Esophagus (tissue), 2 donors: ENCODE measurements around the gene FLVCR1. TPM values are rescaled to one million over a fixed set of nuclear protein-coding genes. Genes with fewer than 3 reads are reported as not detected.

Source experiments
- H3K27ac ChIP-seq, 2 donors: one replicate each; pipeline ENCODE4 v1.5.1; 2013; ENCODE audit warnings: low read depth in 2 of 2, mild to moderate bottlenecking in 2 of 2, inconsistent platforms in 1 of 2, low read length in 1 of 2, moderate library complexity in 1 of 2
- H3K27me3 ChIP-seq, 2 donors: one replicate each; pipeline ENCODE4 v1.6.1; 2013; ENCODE audit warnings: low read length in 2 of 2, control low read depth in 1 of 2, mild to moderate bottlenecking in 1 of 2; ENCODE audit not compliant: insufficient read depth in 2 of 2, control insufficient read depth in 1 of 2
- H3K36me3 ChIP-seq, 2 donors: one replicate each; pipeline ENCODE4 v1.6.1; 2013; ENCODE audit warnings: low read length in 1 of 2; ENCODE audit not compliant: control insufficient read depth in 2 of 2, insufficient read depth in 2 of 2
- H3K4me1 ChIP-seq, 2 donors: one replicate each; pipeline ENCODE4 v1.6.1; 2013; ENCODE audit warnings: low read length in 1 of 2; ENCODE audit not compliant: control insufficient read depth in 2 of 2, insufficient read depth in 2 of 2
- H3K4me3 ChIP-seq, 2 donors: one replicate each; pipeline ENCODE4 v1.5.1; 2013; ENCODE audit warnings: low read length in 2 of 2, mild to moderate bottlenecking in 2 of 2, low read depth in 1 of 2, moderate library complexity in 1 of 2
- H3K9me3 ChIP-seq, 2 donors: one replicate each; pipeline ENCODE4 v1.6.1; 2013; ENCODE audit warnings: mild to moderate bottlenecking in 2 of 2, low read depth in 1 of 2, low read length in 1 of 2, moderate library complexity in 1 of 2; ENCODE audit not compliant: control insufficient read depth in 2 of 2, insufficient read depth in 1 of 2
- WGBS, 2 donors: extraction: QIAGEN DNeasy Blood & Tissue Kit; methylation state at CpG; one replicate each; pipeline ENCODE4 v1.1.7; 2013; 5-methylcytosine and 5-hydroxymethylcytosine counted together
- polyA plus RNA-seq, 2 donors: library from polyadenylated mRNA; stranded (reverse); fragments of 200-250 nt; gene quantifications; one replicate each; pipeline ENCODE4 v1.2.3, GENCODE V29; 2013
- donor health status: healthy with polysubstance abuse.
- donor health status: Bipolar disorder and iron deficiency.

The FLVCR1 gene
- 1 to 10 TPM; 1.6 to 2.1 TPM for polyA plus RNA-seq

DNA sequence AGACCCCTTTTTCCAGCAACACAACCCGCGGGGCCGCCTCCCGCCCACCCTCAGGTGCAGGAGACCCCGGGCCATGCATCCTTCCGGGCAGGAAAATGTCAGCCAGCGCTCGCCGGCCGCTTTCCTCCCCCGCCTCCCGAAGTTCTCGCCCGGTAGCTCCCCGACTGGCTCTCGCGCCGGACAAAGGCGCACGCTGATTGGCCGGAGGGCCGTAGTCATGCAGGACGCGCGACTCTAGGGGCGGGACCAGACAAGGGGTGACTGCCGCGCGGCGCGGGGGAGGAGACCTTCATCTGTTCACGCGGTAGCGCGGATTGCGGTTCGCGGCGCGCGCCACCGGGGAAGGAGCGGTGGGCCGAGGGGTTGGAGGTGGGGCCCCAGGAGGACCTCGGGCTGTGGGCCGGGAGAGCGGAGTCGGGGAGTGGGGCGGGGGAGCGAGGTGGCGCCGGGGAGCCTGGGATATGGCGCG is at the start of gene FLVCR1:
Gene FLVCR1, plus strand, starts transcription at position 284 of the 469 bp plus-strand sequence. Its CDS starts 178 bp downstream, at position 462.
- peak within 1 kb of the TSS; percentile 80 to 88 for H3K4me3 ChIP-seq
- H3K27me3 ChIP-seq, result no peaks in the 10 kb centered on the region
- 0% methylated on average over 46 to 54 of the region's 54 CpGs for WGBS, 2 donors
- peaks cover 3% of the 10 kb centered on the region in 2 donors for H3K4me1 ChIP-seq
- no peaks in the 10 kb centered on the region for H3K36me3 ChIP-seq
- H3K27ac ChIP-seq, result peak within 1 kb of the TSS; percentile 74 to 86
- no peaks in the 10 kb centered on the region for H3K9me3 ChIP-seq

DNA sequence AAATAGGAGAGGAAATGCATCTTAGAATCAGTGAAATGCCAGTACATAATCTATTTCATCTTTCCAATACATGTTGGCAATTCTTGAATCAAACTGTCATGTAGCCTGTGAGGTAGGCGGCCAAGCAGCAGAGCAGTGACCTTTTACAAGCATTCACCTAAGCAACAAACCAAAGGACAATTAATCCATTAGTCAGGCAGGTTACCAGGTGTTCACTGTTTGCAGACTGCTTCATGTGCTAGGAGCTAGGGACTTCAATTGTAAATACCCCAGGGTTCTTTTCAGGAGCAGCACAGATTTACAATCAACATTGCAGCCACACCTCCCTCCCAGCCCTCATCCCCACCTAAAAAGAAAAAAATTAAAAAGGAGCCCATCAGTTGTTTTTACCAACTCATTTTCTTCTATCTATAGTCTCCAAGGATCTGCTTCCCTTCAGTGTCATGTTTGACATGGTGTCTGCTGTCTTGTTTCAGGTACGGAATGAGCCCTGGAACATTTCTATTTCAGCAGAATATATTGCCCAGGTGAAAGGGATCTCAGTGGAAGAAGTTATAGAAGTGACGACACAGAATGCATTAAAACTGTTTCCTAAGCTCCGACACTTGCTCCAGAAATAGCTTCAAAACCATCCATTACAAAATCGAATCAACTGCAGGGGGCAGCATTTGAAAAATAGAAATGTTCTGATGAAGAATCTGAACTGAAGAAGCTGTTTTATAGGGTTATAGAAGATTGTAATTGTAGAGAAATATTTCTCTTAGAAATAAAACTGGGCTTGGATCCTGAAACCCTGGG is 43.3 kb upstream of the FLVCR1 start:
- Histone ChIP-seq H3K27ac (no peak overlapping the region), H3K9me3 (no peaks in the 10 kb centered on the region), H3K36me3 (no peaks in the 10 kb centered on the region), H3K4me1 (no peaks in the 10 kb centered on the region), H3K4me3 (no peak overlapping the region), H3K27me3 (no peaks in the 10 kb centered on the region)
- 57 to 64% methylated on average over 5 of the region's 5 CpGs for WGBS, 2 donors

DNA sequence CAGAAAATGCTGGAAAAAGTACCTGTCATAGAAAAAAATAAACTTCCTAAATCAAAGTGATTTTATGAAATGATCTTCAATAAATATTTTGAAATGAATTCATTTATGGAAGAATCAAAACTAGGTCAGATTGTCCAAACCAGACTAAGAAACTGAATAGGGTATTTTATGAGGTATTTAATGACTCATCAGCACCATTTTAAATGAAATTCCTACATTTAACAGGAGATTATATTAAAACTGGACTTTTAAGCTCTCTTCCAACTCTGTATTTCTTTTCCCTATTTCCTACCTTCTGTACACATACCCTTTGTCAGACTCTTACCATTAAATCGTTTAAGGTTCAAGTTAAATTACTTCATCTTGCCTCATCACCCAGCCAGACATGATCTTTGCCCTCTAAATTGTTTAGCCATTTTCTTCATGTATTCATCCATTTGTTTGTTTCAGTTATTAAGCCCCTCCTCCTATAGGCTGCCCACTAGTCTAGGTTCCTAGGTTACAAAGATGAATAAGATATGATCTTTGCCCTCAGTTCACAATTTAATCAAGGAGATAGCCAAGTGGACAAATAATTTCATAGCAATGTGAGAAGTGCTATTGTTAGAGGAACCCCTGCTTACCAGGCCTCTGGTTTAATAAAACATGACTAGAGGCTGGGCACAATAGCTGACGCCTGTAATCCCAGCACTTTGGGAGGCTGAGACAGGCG is 41.4 kb upstream of the FLVCR1 start:
- H3K36me3 ChIP-seq, result no peaks in the 10 kb centered on the region
- no peaks in the 10 kb centered on the region for H3K27me3 ChIP-seq
- no peaks in the 10 kb centered on the region for H3K4me1 ChIP-seq
- no peak overlapping the region for H3K4me3 ChIP-seq
- 73 to 81% methylated on average over 3 of the region's 3 CpGs for WGBS, 2 donors
- H3K27ac ChIP-seq, result no peak overlapping the region
- H3K9me3 ChIP-seq, result no peaks in the 10 kb centered on the region

DNA sequence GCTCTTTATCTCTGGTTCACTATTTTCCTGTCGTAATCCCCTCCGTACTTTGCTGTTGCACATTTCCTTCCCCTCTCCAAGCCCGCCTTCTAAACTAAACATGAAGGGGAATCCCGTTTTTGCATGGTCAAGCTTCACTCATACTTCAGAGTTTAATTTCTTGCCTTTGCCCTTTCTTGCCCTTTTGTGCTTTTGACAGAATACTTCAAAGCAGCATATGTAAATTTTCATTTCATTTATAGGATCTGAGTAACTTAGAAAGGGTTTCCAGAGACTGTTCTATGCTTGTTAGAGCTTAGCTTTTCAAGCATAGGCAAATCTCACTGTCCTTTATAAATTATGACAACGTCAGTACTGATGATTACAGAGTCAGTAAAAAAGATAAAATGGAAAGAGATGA is 38.3 kb upstream of the FLVCR1 start:
- H3K4me3 ChIP-seq, result no peak overlapping the region
- no peaks in the 10 kb centered on the region for H3K36me3 ChIP-seq
- no peak overlapping the region for H3K27ac ChIP-seq
- WGBS, 2 donors, result 18 to 32% methylated on average over 5 of the region's 5 CpGs
- H3K9me3 ChIP-seq, result peaks cover 0 to 5% of the 10 kb centered on the region in 2 donors
- H3K27me3 ChIP-seq, result no peaks in the 10 kb centered on the region
- H3K4me1 ChIP-seq, result no peaks in the 10 kb centered on the region

- H3K36me3 ChIP-seq, result no peaks in the 10 kb centered on the region
- H3K4me1 ChIP-seq, result no peaks in the 10 kb centered on the region
- peaks cover 5 to 11% of the 10 kb centered on the region in 2 donors for H3K9me3 ChIP-seq
- H3K4me3 ChIP-seq, result no peak overlapping the region
- no peaks in the 10 kb centered on the region for H3K27me3 ChIP-seq
- no peak overlapping the region for H3K27ac ChIP-seq
- WGBS, 2 donors, result 81 to 84% methylated on average over 2 of the region's 2 CpGs
Observed at GRCh38 chr1:212820969-212821368, 37.1 kb upstream of the FLVCR1 start.

GRCh38 chr1:212822956-212823355 is 35.1 kb upstream of the FLVCR1 start:
- no peak overlapping the region for H3K27ac ChIP-seq
- 85 to 91% methylated on average over 3 of the region's 3 CpGs for WGBS, 2 donors
- no peaks in the 10 kb centered on the region for H3K36me3 ChIP-seq
- H3K4me1 ChIP-seq, result no peaks in the 10 kb centered on the region
- H3K9me3 ChIP-seq, result peaks cover 6 to 13% of the 10 kb centered on the region in 2 donors
- H3K4me3 ChIP-seq, result no peak overlapping the region
- no peaks in the 10 kb centered on the region for H3K27me3 ChIP-seq

GRCh38 chr1:212824201-212824600 is 33.9 kb upstream of the FLVCR1 start:
- Histone ChIP-seq H3K4me1 (no peaks in the 10 kb centered on the region), H3K27ac (no peak overlapping the region), H3K36me3 (no peaks in the 10 kb centered on the region), H3K9me3 (peaks cover 6 to 13% of the 10 kb centered on the region in 2 donors), H3K4me3 (no peak overlapping the region), H3K27me3 (no peaks in the 10 kb centered on the region)
- WGBS, 2 donors, result 96 to 97% methylated on average over 16 of the region's 16 CpGs

GRCh38 chr1:212825798-212826452 is 32.1 kb upstream of the FLVCR1 start:
- 95 to 97% methylated on average over 6 of the region's 6 CpGs for WGBS, 2 donors
- Histone ChIP-seq H3K36me3 (no peaks in the 10 kb centered on the region), H3K4me3 (no peak overlapping the region)

DNA sequence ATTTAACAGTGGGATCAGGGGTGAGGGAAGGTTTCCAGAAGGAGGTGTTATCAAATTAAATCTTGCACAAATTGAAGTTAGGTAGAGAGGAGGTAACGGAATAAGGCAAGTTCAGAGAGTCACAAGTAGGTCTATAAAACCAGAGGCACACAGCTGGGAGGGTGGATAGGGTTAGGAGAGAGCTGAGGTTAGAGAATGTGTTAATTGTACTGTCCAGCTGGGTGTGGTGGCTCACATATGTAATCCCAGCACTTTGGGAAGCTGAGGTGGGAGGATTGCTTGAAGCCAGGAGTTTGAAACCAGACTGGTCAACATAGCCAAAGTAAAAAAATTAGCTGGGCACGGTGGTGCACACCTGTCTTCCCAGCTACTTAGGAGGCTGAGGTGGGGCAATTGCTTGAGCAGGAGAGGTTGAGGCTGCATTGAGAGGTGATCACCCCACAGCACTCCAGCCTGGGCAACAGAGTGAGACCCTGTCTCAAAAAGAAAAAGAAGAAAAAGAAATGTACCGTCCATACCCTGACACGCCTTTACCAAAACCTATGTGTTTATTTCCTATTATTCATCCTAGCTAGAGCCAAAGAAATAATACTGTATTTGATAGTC is 30.8 kb upstream of the FLVCR1 start:
- Histone ChIP-seq H3K9me3 (peaks cover 6 to 13% of the 10 kb centered on the region in 2 donors), H3K27me3 (no peaks in the 10 kb centered on the region), H3K4me1 (no peaks in the 10 kb centered on the region), H3K36me3 (no peaks in the 10 kb centered on the region), H3K27ac (no peak overlapping the region), H3K4me3 (no peak overlapping the region)
- WGBS, 2 donors, result 93 to 95% methylated on average over 4 of the region's 4 CpGs

More at GRCh38 chr1:212825798-212826452, 32.1 kb upstream of the FLVCR1 start:
- H3K27me3 ChIP-seq, result no peaks in the 10 kb centered on the region
- no peak overlapping the region for H3K27ac ChIP-seq
- no peaks in the 10 kb centered on the region for H3K4me1 ChIP-seq
- H3K9me3 ChIP-seq, result peaks cover 6 to 13% of the 10 kb centered on the region in 2 donors
